K562 (cell line): ENCODE measurements around the gene CPED1. TPM values are rescaled to one million over a fixed set of nuclear protein-coding genes. Genes with fewer than 3 reads are reported as not detected.
A peak's percentile ranks its signal among the peaks of the same experiment; 100 is the strongest.

Experiments
- ADNP ChIP-seq: fragments of 200-800 bp; sonication (Bioruptor generic); IDR thresholded peaks from 2 replicates; pipeline ENCODE4 v1.6.1; 2016; ENCODE audit warnings: missing genetic modification characterization, missing compliant biosample characterization
- ARHGAP35 ChIP-seq: fragments of 450-650 bp; IDR thresholded peaks from 2 replicates; pipeline ENCODE4 v1.6.1; 2018; ENCODE audit not compliant: partially characterized antibody
- ASH1L ChIP-seq: fragments of 450-650 bp; IDR thresholded peaks from 2 replicates; pipeline ENCODE4 v1.6.1; 2018; ENCODE audit warnings: borderline replicate concordance, mild to moderate bottlenecking, low read depth; ENCODE audit not compliant: partially characterized antibody
- ESRRA ChIP-seq: fragments of 450-650 bp; IDR thresholded peaks from 2 replicates; pipeline ENCODE4 v1.6.1; 2014; ENCODE audit warnings: low read depth, mild to moderate bottlenecking, moderate library complexity, borderline replicate concordance
- MAZ ChIP-seq, 2 experiments: fragments of 450-650 bp in 1 of 2; sonication (generic) in 1 of 2; formaldehyde crosslinking; IDR thresholded peaks in 1 of 2; conservative IDR thresholded peaks in 1 of 2; 2 replicates each; pipeline versions ENCODE4 v1.4.0 to v1.5.0; 2020; ENCODE audit warnings: mild to moderate bottlenecking in 1 of 2, missing genetic modification reagents in 1 of 2
- PHTF2 ChIP-seq: fragments of 250-450 bp; sonication (Bioruptor Pico); IDR thresholded peaks from 2 replicates; pipeline ENCODE4 v1.5.0; 2021; ENCODE audit warnings: mild to moderate bottlenecking
- RBM17 ChIP-seq: fragments of 200-400 bp; formaldehyde crosslinking; IDR thresholded peaks from 2 replicates; pipeline ENCODE4 v1.6.1; 2017; ENCODE audit warnings: low read depth, mild to moderate bottlenecking, low read length, borderline replicate concordance
- ZNF232 ChIP-seq: sonication (generic); formaldehyde crosslinking; IDR thresholded peaks from 2 replicates; pipeline ENCODE4 v1.8.0; 2022; ENCODE audit warnings: mild to moderate bottlenecking, missing genetic modification reagents
- ZNF408 ChIP-seq: fragments of 250-450 bp; sonication (Bioruptor Pico); IDR thresholded peaks from 2 replicates; pipeline ENCODE4 v1.4.0; 2020; ENCODE audit warnings: low read depth, mild to moderate bottlenecking, moderate library complexity
- polyA plus RNA-seq, 8 experiments: library from polyadenylated mRNA; depleted of rRNA in 4 of 8; stranded (reverse) in 5 of 8; unstranded in 3 of 8; fragments of >200 nt; fragmentation: Nextera tagmentation in 2 of 8; fragmentation: Illumina TruSeq in 1 of 8; extraction: Ambion mirVana in 2 of 8; extraction: Trizol in 1 of 8; gene quantifications; 2 replicates each; pipeline versions ENCODE4 v1.2.1 to v1.2.3, GENCODE V29; 2011 to 2014; ENCODE audit warnings: inconsistent platforms in 1 of 8, missing spikeins in 1 of 8
- total RNA-seq, 7 experiments: library from RNA; depleted of rRNA in 6 of 7; stranded (reverse); fragments of >200 nt in 6 of 7; fragmentation: Illumina TruSeq in 2 of 7; extraction: Trizol in 2 of 7; gene quantifications; 2 replicates each; pipeline versions ENCODE4 v1.2.1 to v1.2.3, GENCODE V29; 2011 to 2021; ENCODE audit warnings: low replicate concordance in 1 of 7
- TF ChIP-seq, protein P1 (sequence below): sonication (generic); formaldehyde crosslinking; IDR thresholded peaks from 2 replicates; pipeline ENCODE4 v1.8.0; 2022; ENCODE audit warnings: missing genetic modification reagents, mild to moderate bottlenecking, borderline replicate concordance
- TF ChIP-seq, protein P2 (sequence below): fragments of 200-400 bp; formaldehyde crosslinking; IDR thresholded peaks from 2 replicates; pipeline ENCODE4 v1.6.1; 2017; ENCODE audit warnings: mild to moderate bottlenecking, low read depth, low read length, moderate library complexity
- TF ChIP-seq, protein P3 (sequence below): fragments of 250-450 bp; sonication (Bioruptor Pico); IDR thresholded peaks from 2 replicates; pipeline ENCODE4 v1.8.0; 2022; ENCODE audit warnings: inconsistent platforms, mild to moderate bottlenecking, moderate library complexity, borderline replicate concordance
- TF ChIP-seq, protein P4 (sequence below), 3 experiments: fragments of 200-800 bp in 1 of 3; sonication (Bioruptor generic) in 1 of 3; sonication (generic) in 1 of 3; formaldehyde crosslinking in 1 of 3; IDR thresholded peaks; 2 replicates each; pipeline versions ENCODE4 v1.6.1 to v1.8.0; 2016 to 2022; ENCODE audit warnings: mild to moderate bottlenecking in 2 of 3, missing compliant biosample characterization in 2 of 3, missing genetic modification characterization in 2 of 3, missing genetic modification reagents in 1 of 3

CPED1 gene
- total and polyA plus RNA-seq, 9 of the 15 experiments (the other 6 are each of a cell fraction or from before 2014, with no cell fraction given): 195 to 393 (median 290) TPM

DNA sequence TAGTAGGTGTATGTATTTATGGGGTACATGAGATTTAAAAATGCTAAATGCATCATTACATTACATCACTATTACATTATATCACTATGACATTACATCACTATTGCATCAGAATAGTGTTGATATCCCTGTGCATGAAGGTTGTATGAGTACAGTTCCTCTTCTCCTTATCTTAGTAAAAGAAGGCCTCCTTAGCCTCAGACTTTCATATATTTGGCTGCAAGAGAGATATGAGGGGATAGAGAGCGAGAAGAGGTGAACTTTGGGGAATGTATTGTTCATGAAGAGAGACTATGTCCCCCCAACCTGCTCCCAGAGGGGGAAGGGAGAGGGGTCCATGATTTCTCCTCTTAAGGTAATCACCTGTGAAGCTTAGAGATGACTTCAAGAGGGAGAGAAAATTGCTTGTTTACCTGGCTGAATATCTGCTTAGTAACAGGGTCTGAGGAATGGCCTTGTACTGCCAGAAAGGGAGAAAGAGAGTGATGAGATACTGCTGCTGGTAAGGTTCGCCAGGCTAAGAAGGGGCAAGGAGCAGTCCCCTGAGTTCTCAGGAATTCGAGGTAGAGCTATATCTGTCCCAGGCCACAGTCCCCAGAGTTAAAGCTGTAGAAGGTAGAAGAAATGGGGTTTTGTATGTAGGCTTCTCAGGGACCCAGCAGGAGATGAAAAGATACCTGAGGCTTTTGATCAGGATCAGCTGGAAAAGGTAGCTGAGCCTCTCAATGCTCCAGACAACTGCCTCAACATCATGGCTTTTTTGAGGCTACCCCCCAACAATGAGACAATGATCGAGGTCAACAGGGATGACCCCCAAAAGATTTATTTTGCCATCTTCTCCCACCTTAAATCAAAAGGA lies 171.9 kb downstream of the CPED1 start (continued):
- TF ChIP-seq, protein P1, sequence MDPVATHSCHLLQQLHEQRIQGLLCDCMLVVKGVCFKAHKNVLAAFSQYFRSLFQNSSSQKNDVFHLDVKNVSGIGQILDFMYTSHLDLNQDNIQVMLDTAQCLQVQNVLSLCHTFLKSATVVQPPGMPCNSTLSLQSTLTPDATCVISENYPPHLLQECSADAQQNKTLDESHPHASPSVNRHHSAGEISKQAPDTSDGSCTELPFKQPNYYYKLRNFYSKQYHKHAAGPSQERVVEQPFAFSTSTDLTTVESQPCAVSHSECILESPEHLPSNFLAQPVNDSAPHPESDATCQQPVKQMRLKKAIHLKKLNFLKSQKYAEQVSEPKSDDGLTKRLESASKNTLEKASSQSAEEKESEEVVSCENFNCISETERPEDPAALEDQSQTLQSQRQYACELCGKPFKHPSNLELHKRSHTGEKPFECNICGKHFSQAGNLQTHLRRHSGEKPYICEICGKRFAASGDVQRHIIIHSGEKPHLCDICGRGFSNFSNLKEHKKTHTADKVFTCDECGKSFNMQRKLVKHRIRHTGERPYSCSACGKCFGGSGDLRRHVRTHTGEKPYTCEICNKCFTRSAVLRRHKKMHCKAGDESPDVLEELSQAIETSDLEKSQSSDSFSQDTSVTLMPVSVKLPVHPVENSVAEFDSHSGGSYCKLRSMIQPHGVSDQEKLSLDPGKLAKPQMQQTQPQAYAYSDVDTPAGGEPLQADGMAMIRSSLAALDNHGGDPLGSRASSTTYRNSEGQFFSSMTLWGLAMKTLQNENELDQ (CRISPR knock-in tag): 0 out of 2 replicates have a peak, but pooled peaks have one; percentile 35
- TF ChIP-seq RBM17: no peak
- TF ChIP-seq ASH1L: no peak
- TF ChIP-seq, protein P2, sequence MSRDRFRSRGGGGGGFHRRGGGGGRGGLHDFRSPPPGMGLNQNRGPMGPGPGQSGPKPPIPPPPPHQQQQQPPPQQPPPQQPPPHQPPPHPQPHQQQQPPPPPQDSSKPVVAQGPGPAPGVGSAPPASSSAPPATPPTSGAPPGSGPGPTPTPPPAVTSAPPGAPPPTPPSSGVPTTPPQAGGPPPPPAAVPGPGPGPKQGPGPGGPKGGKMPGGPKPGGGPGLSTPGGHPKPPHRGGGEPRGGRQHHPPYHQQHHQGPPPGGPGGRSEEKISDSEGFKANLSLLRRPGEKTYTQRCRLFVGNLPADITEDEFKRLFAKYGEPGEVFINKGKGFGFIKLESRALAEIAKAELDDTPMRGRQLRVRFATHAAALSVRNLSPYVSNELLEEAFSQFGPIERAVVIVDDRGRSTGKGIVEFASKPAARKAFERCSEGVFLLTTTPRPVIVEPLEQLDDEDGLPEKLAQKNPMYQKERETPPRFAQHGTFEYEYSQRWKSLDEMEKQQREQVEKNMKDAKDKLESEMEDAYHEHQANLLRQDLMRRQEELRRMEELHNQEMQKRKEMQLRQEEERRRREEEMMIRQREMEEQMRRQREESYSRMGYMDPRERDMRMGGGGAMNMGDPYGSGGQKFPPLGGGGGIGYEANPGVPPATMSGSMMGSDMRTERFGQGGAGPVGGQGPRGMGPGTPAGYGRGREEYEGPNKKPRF: no peak
- TF ChIP-seq ZNF232 (CRISPR knock-in tag): no peak
- no peak; a peak in 1 of 4 replicates for TF ChIP-seq MAZ (CRISPR knock-in tag; conservative IDR thresholded peaks at IDR 0.05 in 1 of 2, IDR thresholded peaks at IDR 0.05 in 1 of 2)
- TF ChIP-seq ZNF408 (CRISPR knock-in tag): no peak
- no peak for TF ChIP-seq PHTF2 (CRISPR knock-in tag)
- no peak for TF ChIP-seq ADNP
- TF ChIP-seq, protein P3, sequence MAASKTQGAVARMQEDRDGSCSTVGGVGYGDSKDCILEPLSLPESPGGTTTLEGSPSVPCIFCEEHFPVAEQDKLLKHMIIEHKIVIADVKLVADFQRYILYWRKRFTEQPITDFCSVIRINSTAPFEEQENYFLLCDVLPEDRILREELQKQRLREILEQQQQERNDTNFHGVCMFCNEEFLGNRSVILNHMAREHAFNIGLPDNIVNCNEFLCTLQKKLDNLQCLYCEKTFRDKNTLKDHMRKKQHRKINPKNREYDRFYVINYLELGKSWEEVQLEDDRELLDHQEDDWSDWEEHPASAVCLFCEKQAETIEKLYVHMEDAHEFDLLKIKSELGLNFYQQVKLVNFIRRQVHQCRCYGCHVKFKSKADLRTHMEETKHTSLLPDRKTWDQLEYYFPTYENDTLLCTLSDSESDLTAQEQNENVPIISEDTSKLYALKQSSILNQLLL: no peak
- TF ChIP-seq, protein P4, sequence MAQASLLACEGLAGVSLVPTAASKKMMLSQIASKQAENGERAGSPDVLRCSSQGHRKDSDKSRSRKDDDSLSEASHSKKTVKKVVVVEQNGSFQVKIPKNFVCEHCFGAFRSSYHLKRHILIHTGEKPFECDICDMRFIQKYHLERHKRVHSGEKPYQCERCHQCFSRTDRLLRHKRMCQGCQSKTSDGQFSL (CRISPR knock-in tag; IDR thresholded peaks at IDR 0.05): no peak
- TF ChIP-seq, protein P4 (tag; IDR thresholded peaks at IDR 0.05): peak in 1 of 2 experiments; percentile 87; a peak in 2 of 4 replicates
- no peak for TF ChIP-seq ARHGAP35
- TF ChIP-seq ESRRA: peak; percentile 47; the same call in 1 of the 2 replicates
